SIG-M5 treated with dmso at 0.1 percent for 504 hours (cell line): ENCODE results near the gene XKR3.
"Not testable (repeated sequence)": the region's sequence is repeated elsewhere in the genome, so short reads cannot be mapped to it uniquely, and the experiment has no call there.

Source experiments
- DNase-seq: peaks from one replicate; lab custom pipeline; 2025; ENCODE audit not compliant: unreplicated experiment; lab: John Stamatoyannopoulos, UW

The XKR3 gene

DNA sequence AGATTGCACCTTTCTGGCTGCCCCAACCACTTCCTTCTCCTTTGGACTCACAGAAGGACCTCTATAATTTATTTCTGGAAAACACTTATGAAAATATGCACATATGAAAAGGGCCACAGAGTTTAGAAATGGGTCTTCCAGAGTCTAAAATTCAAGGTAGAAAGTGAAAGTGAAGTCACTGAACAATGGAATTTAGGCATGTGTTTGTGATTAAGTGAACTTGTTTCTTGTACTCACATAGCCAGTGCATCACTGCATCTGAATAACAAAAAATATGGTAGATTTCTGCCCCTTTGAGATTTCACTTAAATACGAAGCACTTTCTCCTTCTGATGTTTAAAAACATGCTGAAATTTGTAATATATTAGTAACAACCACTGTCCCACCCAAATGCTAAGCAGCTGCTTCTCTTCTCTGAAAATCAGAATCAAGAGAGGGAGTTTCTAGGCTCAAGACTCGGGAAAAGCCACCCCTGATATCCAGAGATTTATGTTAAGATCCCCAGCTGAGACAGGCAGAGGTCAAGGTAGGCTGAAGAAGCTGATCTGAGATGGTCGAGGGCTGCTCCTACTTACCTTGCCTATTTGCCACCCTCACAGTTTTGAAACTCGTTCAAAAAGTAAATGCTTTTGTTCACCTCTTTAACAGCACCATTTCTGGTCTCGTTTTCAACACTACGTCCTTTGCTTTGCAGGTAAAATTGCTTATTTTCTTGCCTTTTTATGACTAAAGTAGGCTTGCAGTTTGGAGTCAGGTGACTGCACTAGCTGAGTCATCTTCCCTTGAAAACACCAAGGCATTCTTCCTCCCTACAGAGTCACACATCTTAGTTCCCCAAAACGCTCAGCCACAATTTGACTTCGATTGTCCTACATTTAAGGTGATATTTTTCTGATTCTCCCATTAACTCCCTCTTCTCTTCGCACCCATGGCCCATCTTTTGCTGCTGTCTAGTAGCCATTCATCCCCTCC lies at the start of gene XKR3:
Gene XKR3, minus strand, starts transcription at position 696 of the 972 bp plus-strand sequence. CDS start 17,338 bp downstream, outside the sequence.
- peak; percentile 60 for DNase-seq

DNA sequence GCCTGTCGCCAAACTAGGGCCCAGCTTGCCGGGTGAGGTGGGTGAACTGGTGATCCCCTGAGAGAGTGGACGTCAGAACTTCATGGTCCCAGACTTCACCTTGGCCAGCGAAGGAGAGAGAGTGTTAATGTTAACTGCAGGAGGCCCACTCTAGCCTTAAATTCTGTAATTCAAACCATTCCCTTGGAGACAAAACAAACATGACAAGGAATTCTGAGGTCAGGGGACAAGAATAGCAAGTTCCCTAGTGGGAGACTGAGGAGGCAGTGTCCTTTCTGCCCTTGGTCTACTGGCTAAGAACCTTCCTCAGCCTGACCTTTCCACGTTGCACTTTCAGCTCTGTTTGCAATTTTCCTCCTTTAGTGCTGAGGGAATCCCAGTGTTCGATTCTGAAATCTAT lies 44.4 kb upstream of the XKR3 start:
- not testable (repeated sequence) for DNase-seq

DNA sequence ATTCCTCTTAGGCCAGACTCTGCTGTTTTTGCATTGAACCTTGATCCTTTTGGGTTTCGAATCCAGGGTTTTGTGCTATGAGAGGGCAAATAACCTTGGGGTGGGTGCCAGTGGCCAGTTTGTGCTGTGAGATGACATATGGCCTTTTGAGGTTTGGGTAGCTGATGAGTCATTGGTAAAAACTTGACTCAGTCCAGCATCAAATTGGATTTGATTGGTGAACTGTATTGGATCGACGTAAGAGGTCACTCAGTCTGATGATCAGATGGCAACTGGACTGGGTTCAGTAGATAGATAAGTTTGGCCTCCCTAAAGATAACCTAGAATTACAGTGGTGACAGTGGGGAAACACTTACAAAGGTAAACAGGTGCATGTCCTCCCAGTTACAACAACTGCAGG lies 41.0 kb upstream of the XKR3 start:
- DNase-seq, result no peak

DNA sequence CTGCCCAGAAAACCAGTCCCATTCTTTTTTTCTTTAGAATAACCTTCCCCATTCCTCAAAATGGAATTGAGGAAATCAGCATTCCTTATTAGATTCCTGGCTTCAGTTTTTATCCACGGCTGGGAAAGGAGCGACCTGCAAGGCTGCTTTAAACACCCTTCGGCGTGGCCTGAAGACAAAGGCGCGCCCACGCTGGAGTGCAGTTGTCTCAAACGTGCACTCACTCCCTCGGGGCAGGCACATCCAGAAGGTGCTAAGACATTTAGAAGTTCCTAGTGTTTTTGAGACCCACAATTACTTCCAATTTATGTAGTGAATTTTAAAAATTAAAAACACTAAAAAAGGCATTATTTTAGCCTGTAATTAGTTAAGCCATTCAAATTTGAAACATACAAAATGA lies 31.6 kb upstream of the XKR3 start:
- not testable (repeated sequence) for DNase-seq

DNA sequence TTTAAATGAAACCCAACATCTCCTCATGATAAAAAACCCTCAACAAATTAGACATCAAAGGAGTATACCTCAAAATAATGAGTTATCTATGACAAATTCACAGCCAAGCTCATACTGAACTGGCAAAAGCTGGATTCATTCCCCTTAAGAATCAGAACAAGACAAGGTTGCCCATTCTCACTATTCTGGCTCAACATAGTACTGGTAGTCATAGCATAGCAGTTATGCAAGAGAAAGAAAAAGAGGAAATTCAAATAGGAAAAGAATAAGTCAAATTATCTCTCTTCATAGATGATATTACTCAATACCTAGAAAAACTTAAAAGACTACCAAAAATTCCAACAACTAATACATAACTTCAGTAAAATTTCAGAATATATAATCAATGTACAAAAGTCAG lies 29.4 kb upstream of the XKR3 start:
- peak; percentile 36 for DNase-seq

DNA sequence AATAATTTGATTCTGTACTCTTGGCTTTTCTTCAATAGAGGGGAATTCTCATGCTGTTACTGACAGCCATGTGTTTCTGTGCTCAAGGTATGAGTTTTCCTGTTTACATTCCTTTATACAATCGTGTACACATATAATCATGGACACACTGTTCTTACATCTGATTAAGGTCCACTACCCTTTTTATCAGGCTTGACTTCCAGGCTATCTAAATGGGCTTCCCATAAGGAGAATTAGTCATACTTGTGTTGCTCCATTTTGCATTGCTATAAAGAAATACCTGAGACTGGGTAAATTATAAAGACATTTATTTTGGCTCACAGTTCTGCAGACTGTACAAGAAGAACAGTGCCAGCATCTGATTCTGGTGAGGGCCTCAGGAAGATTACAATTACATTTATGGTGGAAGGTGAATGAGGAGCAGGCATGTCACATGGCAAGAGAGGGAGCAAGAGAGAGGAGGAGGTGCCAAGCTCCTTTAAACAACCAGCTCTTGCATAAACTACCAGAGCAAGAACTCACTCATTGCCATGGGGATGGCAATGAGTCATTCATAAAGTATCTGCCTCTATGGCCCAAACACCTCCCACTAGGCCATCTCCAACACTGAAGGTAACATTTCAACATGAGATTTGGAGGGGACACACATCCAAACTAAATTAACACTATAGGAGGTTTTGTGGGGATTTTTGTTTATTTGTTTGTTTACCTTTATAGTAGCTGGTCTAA lies 26.2 kb upstream of the XKR3 start:
- DNase-seq, result not testable (repeated sequence)

DNA sequence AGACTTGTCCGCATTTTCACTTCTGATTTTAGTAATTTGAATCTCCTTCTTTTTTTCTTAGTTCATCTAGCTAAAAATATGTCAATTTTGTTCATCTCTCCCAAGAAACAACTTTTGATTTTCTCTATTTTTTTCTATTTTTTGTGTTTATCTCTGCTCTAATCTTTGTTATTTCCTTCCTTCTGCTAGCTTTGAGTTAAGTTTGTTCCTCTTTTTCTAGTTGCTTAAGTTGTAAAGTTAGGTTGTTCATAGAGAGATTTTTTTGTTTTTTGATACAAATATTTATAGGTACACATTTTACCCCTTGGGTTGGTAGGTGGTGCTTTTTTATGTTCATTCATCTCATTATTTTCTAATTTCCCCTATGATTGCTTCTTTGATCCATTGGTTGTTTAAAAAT lies 22.1 kb upstream of the XKR3 start:
- no peak for DNase-seq

DNA sequence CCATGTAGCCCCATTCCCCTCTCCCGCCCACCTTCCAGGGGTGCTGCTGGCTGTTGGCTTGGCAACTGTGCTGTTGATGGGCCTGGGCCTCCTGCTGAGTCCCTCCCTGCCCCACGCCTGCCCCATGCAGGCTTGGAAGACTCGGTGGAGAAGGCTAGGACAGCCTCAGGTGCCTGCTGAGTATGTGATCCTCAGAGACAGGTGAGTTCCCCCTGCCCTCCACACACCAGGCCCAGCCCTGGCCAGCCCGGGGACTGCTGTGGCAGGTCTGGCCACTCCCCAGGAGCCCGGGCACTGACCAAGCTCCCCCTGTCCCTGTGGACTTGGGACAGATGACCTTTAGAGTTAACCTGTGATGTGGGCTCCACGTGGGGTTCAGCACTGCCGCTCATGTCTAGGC lies 20.7 kb upstream of the XKR3 start:
- no peak for DNase-seq

DNA sequence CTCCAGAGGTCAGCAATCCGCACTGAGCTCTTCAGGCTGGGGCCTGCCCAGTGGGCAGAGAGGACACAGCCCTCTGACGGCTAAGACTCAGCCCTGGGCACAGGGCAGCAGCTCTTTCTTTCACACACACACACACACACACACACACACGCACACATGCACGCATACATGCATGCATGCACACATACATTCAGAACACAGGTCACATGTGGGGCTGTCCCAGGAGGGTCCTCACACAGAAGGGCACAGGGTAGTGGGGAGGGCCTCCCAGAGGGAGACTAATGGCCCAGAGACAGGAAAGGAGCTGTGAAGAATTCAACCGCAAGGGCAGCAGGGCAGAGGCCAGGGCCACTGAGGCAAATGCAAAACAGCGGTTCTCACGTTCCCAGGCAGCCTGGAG lies 20.3 kb upstream of the XKR3 start:
- DNase-seq, result no peak

DNA sequence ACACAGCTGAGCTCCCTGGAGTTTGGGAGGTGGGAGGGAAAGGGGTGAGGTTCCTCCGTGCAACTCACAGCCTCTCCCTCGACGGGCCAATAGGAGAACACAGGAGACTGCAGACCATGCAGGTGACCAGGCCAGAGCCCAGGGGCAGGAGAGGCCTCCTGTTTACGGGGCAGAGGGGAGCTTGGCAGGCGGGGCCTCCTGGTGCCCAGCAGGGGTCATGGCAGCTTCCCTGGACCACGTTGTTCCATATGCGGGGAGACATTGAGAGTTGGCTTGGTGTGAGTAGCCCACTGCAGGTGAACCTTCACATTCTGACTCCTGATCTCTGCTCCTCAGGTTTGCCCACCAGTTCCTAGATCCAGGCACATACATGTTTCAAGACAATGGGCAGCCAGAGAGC lies 19.3 kb upstream of the XKR3 start:
- no peak for DNase-seq

DNA sequence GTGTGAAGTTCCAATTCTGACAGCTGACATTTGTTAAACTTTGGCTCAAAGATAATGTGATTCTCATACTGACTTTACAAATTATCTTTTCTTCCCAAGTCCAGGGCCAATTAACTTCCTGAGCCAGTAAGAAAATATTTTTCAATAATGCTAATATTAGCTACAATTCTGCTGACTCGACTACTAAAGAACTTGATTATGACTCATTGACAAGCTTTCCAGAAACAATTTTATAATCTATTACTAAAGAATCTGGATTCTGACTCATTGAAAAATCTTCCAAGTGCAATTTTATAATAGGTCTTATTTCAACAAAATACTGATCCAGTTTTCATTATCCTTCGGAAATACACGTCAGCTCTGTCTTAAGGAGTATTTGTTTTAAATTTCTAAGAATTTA lies 12.9 kb upstream of the XKR3 start:
- no peak for DNase-seq

DNA sequence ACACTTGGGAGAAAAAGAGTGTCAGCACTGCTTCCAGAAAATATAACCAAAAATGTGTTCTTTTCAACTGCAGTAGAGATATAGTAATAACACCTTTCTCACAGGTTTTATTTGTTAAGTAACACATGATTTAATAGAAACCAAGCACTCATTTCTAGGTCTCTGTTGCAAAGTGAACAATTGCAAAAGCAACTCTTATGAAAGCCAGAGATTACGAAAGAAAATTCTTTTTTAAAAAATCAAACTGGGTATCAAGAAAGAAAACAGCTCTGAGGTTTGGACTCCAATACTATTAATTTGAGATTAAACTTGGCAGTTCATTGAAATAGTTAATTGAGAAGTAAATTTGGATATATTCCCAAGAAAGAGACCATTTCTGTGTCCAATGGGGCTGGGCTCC lies 9.8 kb upstream of the XKR3 start:
- no peak for DNase-seq

DNA sequence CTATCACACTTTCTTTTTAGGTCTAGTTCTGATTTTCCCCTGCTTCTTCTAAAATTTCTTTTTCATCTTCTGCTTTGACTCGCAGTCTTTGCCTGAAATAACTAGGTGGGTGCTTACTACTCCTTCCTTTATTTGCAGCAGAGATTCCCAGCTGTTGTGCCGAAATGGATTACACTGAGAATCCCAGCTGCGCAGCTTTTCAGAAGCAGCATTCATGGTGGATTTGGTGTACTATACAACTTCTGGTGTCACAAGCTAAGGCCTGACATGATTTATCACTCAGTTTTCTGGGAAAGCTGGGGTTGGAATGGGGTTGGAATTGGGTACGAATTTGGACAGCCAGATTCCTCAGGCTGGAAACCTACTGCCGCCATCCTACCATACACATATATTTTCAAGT lies 6.0 kb upstream of the XKR3 start:
- no peak for DNase-seq

DNA sequence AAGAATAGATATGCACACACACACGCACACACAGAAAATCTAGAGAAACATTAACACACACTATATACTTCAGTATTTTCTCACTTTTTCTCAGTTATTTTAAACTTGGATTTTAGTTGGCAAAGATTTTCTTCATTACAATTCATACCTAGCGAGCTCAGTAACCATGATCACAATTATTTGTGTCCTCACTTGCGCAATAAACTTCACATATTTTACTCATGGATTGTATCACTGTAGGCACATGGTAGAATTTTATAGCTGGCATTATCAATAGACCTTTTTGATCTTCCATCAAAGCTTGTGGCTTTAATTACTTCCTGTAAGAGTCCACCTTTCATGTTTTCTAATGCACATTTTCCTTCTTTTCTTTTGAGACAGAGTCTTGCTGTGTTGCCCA lies 4.8 kb upstream of the XKR3 start:
- DNase-seq, result no peak

DNA sequence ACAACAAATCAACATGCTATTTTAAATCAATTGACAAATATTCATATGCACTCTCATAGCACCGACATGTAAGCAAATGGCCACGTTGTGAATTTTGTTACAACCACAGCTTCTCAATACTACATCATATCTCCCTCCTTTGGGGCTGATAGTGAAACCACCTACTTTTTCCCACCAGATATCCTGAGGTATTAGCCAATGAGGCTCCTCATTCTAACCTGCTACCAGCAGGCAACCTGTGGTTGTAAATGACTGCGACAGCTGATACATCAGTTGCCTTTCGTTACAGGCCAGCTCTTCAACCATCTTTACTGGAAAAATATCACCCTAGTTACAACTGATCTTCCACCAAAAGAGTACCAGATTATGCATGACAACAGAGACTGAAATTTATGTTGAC lies 3.7 kb upstream of the XKR3 start:
- no peak for DNase-seq

DNA sequence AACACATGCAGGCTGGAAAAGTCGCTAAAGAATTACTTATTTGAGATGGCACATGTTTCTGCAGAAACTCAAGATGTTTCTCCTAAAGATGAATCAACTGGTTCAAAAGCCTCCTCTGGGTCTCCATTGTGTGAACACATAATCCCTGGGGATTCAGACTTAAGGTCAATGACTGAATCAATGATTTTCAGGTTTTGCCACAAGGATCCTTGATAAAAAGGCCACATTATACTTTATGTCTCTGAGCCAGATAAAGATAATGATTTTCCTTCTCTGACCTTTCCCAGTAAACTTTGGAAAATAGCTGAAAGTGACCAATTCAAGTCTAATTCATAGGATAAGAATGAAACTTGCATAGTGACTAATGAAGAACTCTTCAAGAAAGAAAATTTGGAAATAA lies 2.3 kb upstream of the XKR3 start:
- DNase-seq, result no peak

DNA sequence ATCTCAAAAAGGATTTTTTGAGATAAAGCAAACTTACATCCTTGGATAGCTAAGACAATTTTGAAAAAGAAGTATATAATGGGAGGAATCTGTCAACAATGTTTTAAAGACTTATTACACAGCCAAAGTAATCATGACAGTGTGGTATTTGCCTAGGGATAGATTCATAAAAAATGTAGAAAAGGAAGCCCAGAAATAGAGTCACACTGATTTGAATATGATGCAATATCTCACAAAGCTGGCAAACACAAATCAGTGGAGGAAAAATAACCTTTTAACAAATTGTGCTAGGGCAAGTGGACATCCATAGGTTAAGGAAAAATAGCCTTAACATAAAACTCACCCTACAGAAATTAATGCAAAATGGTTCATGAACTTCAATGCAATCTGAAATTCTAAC lies 6.0 kb downstream of the XKR3 start:
- no peak for DNase-seq

DNA sequence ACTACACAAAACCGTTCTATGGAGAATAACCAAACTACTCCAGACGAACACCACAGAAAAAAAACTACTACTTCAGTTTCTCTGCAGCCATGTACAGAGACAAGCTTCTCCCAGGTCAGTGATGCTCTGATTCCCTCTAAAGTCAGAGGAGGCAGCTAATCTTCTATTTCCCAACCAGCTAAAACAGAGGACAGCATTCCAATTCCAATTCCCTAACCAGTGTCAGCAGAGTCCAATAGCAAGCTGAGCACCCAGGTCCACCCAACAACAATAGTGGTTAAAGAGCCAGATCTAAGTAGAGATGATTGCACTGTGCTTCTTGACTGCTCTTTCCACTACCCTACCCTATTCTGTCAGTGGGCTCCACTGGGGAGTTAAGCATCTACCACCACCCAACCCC lies 6.7 kb downstream of the XKR3 start:
- DNase-seq, result no peak

DNA sequence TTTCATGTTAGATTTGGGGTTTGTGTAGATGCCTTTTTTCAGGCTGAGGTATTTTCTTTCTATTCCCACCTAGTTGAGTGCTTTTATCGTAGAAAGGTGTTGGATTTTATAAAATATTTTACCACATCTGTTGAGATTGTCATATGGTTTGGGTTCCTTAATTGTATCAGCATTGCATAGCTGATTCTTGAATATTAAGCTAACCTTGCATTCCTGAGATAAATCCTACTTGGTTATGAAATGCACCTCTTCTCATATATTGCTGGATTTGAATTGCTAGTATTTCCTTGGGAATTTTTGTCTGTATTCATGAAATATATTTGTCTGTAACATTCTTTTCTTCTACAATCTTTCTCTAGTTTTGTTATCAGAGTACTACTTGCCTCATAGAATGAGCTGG lies 10.1 kb downstream of the XKR3 start:
- no peak for DNase-seq

DNA sequence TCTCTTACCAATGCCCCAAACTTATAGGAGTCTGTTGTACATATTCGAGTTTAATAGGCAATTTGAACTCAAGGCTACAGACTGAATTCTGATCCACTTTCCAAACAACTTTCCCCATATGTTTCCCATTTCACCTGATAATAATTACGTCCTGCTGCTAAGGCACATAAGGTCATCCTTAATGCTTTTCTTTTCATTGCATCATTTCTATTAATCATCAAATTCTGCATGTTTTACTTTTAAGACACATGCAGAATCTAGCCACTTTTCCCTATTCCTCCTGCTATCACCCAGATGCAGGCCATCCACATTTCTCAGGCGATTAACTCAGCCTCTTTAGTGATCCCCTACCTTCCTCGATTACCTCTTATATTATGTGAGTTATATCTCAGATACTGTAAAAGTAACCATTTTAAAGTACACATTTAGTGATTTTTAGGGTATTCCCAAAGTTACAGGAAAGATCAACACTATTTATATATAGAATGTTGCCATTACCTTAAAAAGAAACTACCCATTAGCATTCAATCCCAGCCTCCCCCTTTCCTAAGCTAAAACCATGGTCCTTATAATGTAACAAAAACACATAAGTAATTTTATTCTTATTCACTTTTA lies 14.9 kb downstream of the XKR3 start:
- DNase-seq, result no peak

DNA sequence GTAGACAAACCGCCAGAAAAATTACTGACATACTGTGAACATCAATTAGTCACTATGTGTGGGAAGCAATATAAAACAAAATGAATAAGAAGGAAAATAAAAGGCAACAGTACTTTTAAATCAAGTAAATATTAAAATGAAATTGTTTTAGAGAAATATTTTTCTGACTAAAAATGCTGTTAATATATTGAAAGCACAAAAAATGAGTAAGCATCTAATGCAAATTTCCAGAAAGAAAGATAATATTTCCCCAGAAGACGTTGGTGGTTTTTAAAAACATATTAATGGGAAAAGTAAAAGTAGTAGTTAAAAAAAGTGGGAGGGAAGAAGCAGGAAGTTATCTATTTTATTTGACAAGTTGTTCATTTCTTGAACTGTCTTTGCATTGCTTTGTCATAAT lies 16.5 kb downstream of the XKR3 start:
- no peak for DNase-seq

DNA sequence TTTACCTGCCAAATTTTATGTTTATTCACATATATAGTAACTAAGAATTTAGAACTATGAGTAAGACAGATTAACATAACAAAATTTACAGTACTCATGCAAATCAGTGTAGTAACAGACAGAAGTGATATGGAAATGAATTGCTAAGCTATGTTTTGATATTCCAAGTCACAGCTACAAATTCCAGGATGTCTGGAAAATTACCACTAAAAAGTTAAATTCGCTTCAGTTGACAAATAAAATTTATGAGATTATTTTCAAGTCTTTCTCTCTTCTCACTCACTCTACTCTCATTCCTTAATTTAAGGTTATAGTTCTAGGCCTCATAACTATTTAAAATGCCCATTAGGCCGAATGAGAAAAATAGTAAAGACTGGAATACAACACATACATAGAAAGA lies 18.1 kb downstream of the XKR3 start:
- no peak for DNase-seq
